GM18511 (cell line): ENCODE measurements around the gene PM20D1.
A peak's percentile ranks its signal among the peaks of the same experiment; 100 is the strongest.
"Not testable (repeated sequence)": the region's sequence is repeated elsewhere in the genome, so short reads cannot be mapped to it uniquely, and the experiment has no call there.

Experiments
- ATAC-seq: cut with Tn5 transposase; IDR thresholded peaks from one replicate; pipeline ENCODE4 v1.9.1; 2021; ENCODE audit warnings: mild to moderate bottlenecking, moderate library complexity; ENCODE audit not compliant: unreplicated experiment

Gene PM20D1

GRCh38 chr1:205849619-205850355 is at the start of gene PM20D1:
Gene PM20D1, minus strand, starts transcription at chr1:205850132. Its CDS starts 60 bp downstream, at chr1:205850072.
- ATAC-seq: peak; percentile 82

DNA sequence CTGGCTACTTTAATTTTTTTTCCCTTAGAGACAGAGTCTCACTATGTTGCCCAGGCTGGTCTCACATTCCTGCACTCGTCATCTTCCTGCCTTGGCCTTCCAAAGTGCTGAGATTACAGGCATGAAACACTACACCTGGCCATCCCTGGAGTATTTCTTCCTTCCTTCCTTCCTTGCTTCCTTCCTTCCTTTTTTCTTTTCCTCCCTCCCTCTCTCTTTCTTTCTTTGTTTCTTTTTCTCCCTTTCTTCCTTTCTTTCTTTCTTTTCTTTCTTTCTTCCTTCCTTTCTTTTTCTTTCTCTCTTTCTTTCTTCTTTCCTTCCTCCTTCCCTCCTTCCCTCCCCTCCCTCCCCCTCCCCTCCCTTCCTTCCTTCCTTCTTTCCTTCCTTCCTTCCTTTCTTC is 46.4 kb upstream of the PM20D1 start:
- ATAC-seq: no peak

DNA sequence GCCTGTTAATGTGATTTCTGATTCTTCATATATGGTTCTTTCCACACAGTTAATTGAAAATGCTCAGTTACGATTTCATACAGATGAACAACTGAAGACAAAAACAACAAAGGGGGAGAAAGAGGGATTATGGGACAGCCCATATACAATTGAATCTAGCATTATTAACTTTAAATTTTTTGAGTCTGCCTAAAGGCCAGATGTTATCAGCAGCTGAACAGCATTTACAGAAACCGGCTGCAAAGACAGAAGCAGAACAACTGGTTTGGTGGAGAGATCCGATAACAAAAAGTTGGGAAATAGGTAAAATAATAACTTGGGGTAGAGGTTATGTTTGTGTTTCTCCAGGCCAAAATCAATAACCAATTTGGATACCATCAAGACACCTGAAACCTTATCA is 44.2 kb upstream of the PM20D1 start:
- ATAC-seq: not testable (repeated sequence)

DNA sequence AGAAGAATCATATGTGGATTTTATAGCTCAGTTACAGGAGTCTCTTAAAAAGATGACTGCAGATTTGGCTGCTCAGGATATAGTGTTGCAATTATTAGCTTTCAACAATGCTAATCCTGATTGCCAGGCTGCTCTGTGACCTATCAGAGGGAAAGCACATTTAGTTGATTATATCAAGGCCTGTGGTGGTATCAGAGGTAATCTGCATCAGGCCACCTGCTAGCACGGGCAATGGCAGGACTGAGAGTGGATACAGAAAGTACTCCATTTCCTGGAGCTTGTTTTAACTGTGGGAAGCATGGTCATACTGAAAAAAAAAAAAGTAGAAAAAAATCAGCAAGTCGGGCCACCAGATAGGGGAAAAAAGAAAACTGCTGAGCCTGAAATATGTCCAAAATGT is 42.2 kb upstream of the PM20D1 start:
- ATAC-seq: not testable (repeated sequence)

DNA sequence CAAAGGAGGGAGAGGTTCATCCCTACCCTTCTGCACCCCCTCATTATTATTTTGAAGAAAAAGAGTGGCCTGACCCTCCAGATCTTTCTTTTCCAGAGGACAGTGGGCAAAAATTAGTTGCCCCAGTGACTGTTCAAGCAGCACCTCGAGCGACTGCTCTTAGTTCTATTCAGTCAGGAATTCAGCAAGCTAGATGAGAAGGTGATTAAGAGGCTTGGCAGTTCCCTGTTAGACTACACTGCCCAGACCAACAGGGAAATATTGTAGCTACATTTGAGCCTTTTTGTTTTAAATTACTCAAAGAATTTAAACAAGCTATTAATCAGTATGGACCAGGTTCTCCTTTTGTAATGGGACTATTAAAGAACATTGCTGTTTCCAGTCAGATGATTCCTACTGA is 41.5 kb upstream of the PM20D1 start:
- ATAC-seq: not testable (repeated sequence)

DNA sequence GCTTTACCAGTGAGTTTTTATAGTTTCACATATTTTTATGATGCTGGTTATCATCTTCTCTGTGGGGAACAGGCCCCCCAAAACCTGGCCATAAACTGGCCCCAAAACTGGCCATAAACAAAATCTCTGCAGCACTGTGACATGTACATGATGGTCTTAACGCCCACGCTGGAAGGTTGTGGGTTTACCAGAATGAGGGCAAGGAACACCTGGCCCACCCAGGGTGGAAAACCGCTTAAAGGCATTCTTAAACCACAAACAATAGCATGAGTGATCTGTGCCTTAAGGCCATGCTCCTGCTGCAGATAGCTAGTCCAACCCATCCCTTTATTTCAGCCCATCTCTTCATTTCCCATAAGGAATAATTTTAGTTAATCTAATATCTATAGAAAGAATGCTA is 40.7 kb upstream of the PM20D1 start:
- ATAC-seq: not testable (repeated sequence)

DNA sequence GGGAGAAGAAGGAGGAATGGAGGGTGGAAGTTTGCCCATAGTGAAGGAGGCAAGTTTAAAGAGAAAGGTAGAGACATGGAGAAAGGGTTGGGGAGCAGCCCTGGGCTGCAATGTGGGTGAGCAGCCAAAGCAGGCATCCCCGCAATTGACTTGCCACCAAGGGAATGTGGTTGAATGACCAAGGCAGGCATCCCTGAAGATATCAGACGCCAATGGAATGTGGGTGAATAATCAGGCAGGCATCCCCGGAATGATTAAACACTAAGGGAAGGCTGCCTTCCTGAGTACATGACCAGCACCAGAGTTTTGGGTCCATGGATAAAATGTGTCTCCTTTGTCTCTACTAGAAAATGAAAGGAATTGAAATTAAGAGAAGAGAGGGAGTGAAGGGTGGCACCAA is 39.8 kb upstream of the PM20D1 start:
- not testable (repeated sequence) for ATAC-seq

DNA sequence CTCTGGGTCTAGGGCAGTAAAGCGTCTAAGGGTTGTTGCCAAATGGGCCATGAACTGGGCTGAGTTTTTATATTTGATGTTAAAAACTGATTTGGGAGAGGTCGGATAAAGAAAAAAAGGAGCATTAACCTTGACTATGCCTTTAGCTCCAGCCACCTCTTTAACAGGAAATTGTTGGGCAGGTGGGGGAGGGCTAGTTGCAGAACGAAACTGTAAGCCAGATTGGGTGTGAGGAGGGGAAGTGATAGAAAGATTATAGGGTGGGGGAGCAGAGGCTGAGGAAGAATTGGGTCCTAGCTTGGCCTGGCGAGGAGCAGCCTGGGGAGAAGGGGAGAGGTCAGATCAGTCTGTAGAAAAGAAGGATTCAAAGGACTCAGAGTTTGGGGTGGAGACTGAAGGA is 39.1 kb upstream of the PM20D1 start:
- ATAC-seq: not testable (repeated sequence)

DNA sequence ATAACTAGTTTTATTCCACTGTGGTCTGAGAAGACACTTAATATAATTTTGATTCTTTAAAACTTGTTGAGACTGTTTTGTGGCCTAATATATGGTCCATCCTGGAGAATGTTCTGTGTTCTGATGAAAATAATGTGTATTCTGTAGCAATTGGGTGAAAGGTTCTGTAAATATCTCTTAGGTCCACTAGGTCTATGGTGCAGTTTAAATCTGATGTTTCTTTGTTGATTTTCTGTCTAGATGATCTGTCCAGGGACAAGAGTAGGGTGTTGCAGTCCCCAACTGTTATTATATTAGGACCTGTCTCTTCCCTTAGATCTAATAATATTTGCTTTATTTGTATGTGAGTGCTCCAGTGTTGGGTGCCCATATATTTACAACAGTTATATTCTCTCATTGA is 33.9 kb upstream of the PM20D1 start:
- no peak for ATAC-seq

GRCh38 chr1:205880923-205881322 is 31.0 kb upstream of the PM20D1 start:
- no peak for ATAC-seq

DNA sequence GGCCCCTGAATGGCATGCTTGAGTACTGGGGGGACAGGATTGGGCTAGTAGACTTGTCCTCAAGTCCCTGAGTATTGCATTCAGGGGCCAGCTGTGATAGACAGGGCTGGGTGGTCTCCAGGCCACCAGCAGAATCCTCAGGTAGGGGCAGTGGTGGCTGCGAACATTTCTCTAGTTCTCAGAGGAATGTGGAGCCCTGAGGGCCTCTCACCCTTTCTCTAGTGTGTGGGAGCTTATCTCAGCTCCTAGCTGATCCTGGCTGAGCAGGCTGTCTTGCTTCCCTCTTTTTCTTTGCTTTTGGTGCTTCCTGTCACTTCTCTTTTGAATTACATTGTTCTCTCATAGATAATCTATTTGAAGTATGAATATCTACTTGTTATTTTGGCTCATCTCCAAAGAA is 30.0 kb upstream of the PM20D1 start:
- ATAC-seq: no peak

DNA sequence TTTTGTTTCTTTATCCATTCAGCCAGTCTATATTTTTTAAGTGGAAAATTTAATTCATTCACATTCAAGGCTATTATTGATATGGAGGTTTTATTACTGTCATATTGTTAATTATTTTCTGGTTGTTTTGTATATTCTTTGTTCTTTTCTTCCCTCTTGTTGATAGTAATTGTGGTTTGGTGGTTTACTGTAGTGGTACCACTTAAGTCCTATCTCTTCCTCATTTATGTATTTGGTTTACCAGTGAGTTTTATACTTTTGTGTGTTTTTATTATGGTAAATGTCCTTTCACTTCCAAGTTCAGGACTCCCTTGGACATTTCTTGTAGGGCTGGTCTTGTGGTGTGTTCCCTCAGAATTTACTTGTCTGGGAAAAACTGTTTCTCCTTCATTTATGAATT is 28.1 kb upstream of the PM20D1 start:
- ATAC-seq: no peak

GRCh38 chr1:205873148-205873547 is 23.2 kb upstream of the PM20D1 start:
- ATAC-seq: not testable (repeated sequence)

DNA sequence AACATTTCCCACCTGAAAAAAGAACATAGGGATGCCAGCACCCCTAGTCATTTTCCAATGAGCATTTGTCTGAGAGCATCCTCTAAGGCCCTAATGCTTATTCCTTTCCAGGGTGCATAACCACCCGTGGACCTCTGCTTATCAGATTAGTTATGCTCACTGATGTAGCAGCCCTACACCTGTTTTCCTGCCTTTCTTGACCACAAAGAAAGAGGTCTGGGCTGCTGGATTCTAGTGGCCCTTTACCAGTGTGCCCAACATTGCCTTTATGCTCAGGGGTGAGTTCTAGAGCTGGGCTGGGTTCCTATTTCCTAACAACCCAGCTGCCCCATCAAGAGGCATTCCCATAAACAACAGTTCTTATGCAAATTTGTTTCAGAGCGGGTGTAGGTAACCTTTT is 20.3 kb upstream of the PM20D1 start:
- no peak for ATAC-seq

DNA sequence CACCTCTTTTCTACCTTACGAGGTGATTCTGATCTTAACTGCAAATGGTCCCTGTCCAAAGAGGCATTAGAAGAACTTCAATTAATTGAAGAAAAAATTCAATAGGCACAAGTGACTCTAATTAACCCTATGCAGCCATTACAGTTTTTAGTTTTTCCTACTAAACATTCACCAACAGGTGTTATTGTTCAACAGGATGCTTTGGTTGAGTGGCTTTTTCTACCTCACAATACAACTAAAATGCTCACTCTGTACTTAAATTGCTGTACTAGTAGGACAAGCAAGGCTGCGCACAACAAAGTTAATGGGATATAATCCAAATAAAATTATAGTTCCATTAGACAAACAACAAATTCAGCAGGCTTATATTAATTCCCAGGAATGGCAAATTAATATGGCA is 11.6 kb upstream of the PM20D1 start:
- ATAC-seq: no peak

DNA sequence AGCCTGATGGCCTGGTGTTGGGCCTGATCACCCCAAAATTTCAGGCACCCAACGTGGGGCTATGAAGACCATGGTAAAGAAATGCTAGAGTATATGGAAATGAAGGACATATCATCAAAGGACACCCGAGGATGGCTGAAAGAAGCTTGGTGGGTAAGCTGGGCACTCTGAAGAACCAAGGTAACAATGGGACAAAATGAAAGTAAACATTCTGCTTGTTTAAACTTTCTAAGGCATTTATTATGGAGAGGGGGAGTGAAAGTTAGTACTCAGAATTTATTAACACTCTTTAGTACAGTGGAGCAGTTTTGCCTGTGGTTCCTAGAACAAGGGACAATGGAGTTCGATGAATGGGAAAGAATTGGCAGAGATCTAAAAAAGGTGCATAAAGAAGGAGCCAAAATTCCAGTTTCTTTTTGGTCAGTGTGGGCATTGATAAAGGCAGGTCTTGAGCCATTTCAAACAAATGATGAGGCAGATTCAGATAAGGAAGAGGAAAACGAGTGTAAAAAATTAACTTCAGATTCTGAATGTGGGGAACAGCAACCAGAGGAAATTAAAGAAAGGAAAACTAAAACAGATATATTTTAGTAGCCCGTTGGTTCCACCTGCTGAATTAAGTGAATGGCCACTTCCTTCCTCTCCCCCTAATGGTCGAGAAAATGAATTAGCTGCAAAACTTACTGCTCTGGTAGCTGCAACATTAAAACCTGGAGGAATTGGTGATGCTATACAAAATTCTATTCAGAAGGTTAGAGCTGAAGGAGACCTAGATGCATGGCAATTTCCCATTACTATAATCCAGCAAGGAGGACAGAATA is 8.4 kb upstream of the PM20D1 start:
- no peak for ATAC-seq

DNA sequence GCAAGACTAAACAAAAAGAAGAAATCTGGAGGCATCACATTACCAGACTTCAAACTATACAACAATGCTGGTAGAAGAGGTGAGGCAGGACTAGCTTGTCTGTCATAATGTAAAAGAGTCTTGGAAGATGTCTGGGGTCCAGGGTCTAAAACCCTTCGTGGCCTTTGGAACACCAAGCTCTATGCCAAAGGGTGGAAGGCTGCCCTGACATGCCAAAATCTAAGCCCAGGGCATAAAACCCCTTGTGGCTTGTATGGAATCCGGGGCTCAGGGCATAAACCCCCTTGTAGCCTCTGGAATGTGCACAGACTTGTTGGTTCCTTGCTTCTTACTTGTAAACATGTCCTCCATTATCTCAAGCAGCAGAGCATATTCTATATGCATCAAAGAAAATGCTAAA is 7.6 kb upstream of the PM20D1 start:
- ATAC-seq: not testable (repeated sequence)

DNA sequence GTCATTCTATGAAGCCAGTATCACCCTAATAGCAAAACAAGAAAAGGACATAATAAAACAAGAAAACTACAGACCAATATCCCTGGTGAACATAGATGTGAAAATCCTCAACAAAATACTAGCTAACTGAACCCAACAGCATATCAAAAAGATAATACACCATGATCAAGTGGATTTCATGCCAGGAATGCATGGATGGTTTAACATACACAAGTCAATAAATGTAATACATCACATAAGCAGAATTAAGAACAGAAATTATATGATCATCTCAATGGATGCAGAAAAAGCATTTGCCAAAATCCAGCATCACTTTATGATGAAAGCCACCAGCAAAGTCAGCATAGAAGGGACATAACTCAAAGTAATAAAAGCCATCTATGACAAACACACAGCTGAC is 6.5 kb upstream of the PM20D1 start:
- ATAC-seq: no peak

GRCh38 chr1:205852969-205853368 is 3.0 kb upstream of the PM20D1 start:
- no peak for ATAC-seq

DNA sequence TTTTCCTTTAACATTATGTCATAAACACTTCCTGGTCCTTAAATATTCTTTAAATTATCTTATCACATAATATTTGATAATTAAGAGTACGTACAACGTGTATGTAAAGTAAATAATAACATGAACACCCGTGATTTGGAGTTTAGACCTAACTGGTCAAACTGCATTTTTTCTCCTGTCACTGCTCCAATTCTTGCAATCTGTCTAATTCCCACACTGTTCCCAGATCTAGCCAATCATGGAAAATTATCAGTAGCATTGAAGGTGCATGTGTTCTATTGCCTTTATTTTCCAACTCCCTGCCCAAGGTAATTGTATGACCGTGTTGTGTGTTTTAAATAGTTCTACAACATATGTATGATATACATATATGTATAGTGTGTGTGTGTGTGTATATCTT is 2.1 kb upstream of the PM20D1 start:
- no peak for ATAC-seq

DNA sequence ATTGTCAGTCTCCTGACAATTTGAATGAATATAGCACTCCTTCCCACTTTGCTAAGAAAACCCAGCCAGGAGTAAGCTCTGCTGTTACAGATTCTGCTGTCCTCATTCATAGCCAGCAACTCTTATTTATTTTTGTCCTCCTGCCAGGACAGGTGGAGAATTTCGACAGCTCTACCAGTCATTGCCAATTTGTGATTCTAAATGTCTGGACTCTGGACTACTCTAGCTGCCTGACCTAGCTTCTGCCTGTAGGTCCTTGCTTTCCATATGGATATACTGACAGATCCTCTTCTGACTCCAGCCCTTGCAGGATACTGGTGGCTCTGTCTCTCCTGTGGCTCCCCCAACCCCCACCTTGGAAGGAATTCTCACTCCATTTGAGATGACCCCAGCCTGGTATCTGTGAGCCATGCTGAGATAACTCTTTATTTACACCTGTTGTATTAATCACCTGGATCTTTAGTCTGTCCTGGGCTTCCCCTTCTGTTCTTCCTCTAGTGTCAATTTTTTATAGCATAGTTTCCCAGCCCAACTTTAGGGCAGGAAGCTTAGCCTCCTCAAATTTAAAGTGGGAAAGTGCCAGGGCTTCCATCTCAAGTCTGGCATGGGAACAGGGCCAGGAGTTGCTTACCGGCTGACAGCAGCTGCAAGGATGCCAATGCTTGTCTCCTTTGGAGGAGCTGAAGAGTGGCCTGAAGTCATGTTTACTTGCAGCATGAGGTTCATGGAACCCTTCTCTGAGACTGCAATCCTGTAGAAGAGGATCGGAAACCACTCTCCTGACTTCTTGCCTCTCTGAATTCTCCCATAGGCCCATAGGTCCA is 6.7 kb downstream of the PM20D1 start:
- no peak for ATAC-seq
